DOHH2 (cell line): ENCODE measurements around the gene PITPNM1.

Source experiments
- CTCF ChIP-seq: fragments of 200-600 bp; sonication (generic); IDR thresholded peaks from one replicate; pipeline ENCODE4 v1.5.1; 2014; ENCODE audit warnings: antibody characterized with exemption, mild to moderate bottlenecking, low read depth, low read length; ENCODE audit not compliant: poor library complexity, severe bottlenecking
- EZH2phosphoT487 ChIP-seq: fragments of 200-600 bp; sonication (generic); IDR thresholded peaks from 2 replicates; pipeline ENCODE4 v1.6.1; 2017; ENCODE audit warnings: borderline replicate concordance, mild to moderate bottlenecking, antibody characterized with exemption, low read length, moderate library complexity, mixed read lengths

- TF ChIP-seq CTCF (no peak), EZH2phosphoT487 (no peak)
Measured at GRCh38 chr11:67496113-67496512, 9.1 kb downstream of the PITPNM1 start.
